Trophoblast cell (in vitro differentiated cells and primary cell): ENCODE data around the gene ALKBH7.
"Not testable (repeated sequence)": the region's sequence is repeated elsewhere in the genome, so short reads cannot be mapped to it uniquely, and the experiment has no call there.

Experiments used
- DNase-seq, 2 donors: peaks; one replicate each; pipeline ENCODE4 v3.0.0-alpha.2; 2016
- H2AFZ ChIP-seq: 2 replicates; pipeline ENCODE4 v1.6.1; 2013; ENCODE audit warnings: low read length, moderate library complexity, mild to moderate bottlenecking; ENCODE audit not compliant: insufficient read depth, poor library complexity
- H2AK5ac ChIP-seq: 2 replicates; pipeline ENCODE4 v1.6.1; 2013; ENCODE audit warnings: mild to moderate bottlenecking, low read length
- H2BK120ac ChIP-seq: 2 replicates; pipeline ENCODE4 v1.6.1; 2013; ENCODE audit warnings: low read length, mild to moderate bottlenecking, moderate library complexity; ENCODE audit not compliant: insufficient read depth, poor library complexity
- H2BK12ac ChIP-seq: 2 replicates; pipeline ENCODE4 v1.6.1; 2013; ENCODE audit warnings: mild to moderate bottlenecking, low read length, moderate library complexity
- H2BK5ac ChIP-seq: 2 replicates; pipeline ENCODE4 v1.6.1; 2013; ENCODE audit warnings: low read length, low read depth, moderate library complexity, mild to moderate bottlenecking; ENCODE audit not compliant: poor library complexity
- H3K14ac ChIP-seq: 2 replicates; pipeline ENCODE4 v1.6.1; 2013; ENCODE audit warnings: mild to moderate bottlenecking, low read length
- H3K18ac ChIP-seq: 2 replicates; pipeline ENCODE4 v1.6.1; 2013; ENCODE audit warnings: mild to moderate bottlenecking, low read length
- H3K23ac ChIP-seq: 2 replicates; pipeline ENCODE4 v1.6.1; 2013; ENCODE audit warnings: low read length
- H3K27ac ChIP-seq: 2 replicates; pipeline ENCODE4 v1.5.1; 2013; ENCODE audit warnings: low read depth, mild to moderate bottlenecking, inconsistent platforms, low read length, moderate library complexity
- H3K27me3 ChIP-seq: 2 replicates; pipeline ENCODE4 v1.6.1; 2013; ENCODE audit warnings: inconsistent platforms, mild to moderate bottlenecking, low read length, moderate library complexity; ENCODE audit not compliant: insufficient read depth
- H3K36me3 ChIP-seq, 2 experiments: 1 replicate in 1 of 2; 2 replicates in 1 of 2; pipeline ENCODE4 v1.6.1; 2013; ENCODE audit warnings: low read length in 2 of 2, mild to moderate bottlenecking in 2 of 2, moderate library complexity in 1 of 2; ENCODE audit not compliant: insufficient read depth in 2 of 2, control insufficient read depth in 1 of 2
- H3K4ac ChIP-seq: 2 replicates; pipeline ENCODE4 v1.6.1; 2013; ENCODE audit warnings: low read depth, mild to moderate bottlenecking, low read length, moderate library complexity
- H3K4me1 ChIP-seq, 2 experiments: 1 replicate in 1 of 2; 2 replicates in 1 of 2; pipeline ENCODE4 v1.6.1; 2013; ENCODE audit warnings: low read length in 2 of 2, mild to moderate bottlenecking in 2 of 2, moderate library complexity in 1 of 2; ENCODE audit not compliant: insufficient read depth in 2 of 2, control insufficient read depth in 1 of 2
- H3K4me2 ChIP-seq: 2 replicates; pipeline ENCODE4 v1.6.1; 2013; ENCODE audit warnings: inconsistent platforms, mild to moderate bottlenecking, low read length, moderate library complexity
- H3K4me3 ChIP-seq: 2 replicates; pipeline ENCODE4 v1.5.1; 2013; ENCODE audit warnings: mild to moderate bottlenecking, low read depth, low read length, inconsistent platforms
- H3K79me1 ChIP-seq: one replicate; pipeline ENCODE4 v1.6.1; 2013; ENCODE audit warnings: low read length
- H3K79me2 ChIP-seq: 2 replicates; pipeline ENCODE4 v1.6.1; 2013; ENCODE audit warnings: low read length, mild to moderate bottlenecking; ENCODE audit not compliant: control insufficient read depth, insufficient read depth, poor library complexity
- H3K9ac ChIP-seq: 2 replicates; pipeline ENCODE4 v1.6.1; 2013; ENCODE audit warnings: mild to moderate bottlenecking, low read length
- H3K9me3 ChIP-seq: 2 replicates; pipeline ENCODE4 v1.6.1; 2013; ENCODE audit warnings: low read depth, mild to moderate bottlenecking, control low read depth, inconsistent platforms, low read length; ENCODE audit not compliant: insufficient read depth
- H4K12ac ChIP-seq: 2 replicates; pipeline ENCODE4 v1.6.1; 2013; ENCODE audit warnings: low read depth, mild to moderate bottlenecking, low read length, moderate library complexity
- H4K8ac ChIP-seq: 2 replicates; pipeline ENCODE4 v1.6.1; 2013; ENCODE audit warnings: low read depth, mild to moderate bottlenecking, low read length, moderate library complexity
- H4K91ac ChIP-seq: one replicate; pipeline ENCODE4 v1.6.1; 2013; ENCODE audit warnings: low read depth, mild to moderate bottlenecking, low read length, moderate library complexity
- WGBS: extraction: QIAGEN DNeasy Blood & Tissue Kit; methylation state at CpG from one replicate; pipeline ENCODE4 v1.1.7; 2013; ENCODE audit warnings: missing lambda C conversion rate; ENCODE audit not compliant: insufficient read length, insufficient coverage; ENCODE audit errors: extremely low coverage; 5-methylcytosine and 5-hydroxymethylcytosine counted together

The ALKBH7 gene

GRCh38 chr19:6349271-6349670 is 23.3 kb upstream of the ALKBH7 start:
- not testable (repeated sequence) for H2AFZ ChIP-seq, H3K14ac ChIP-seq, H4K8ac ChIP-seq, H3K36me3 ChIP-seq, H3K27ac ChIP-seq, H4K12ac ChIP-seq, H3K27me3 ChIP-seq, H2BK12ac ChIP-seq, H3K9me3 ChIP-seq, H2AK5ac ChIP-seq, H2BK5ac ChIP-seq, H3K9ac ChIP-seq, H3K79me2 ChIP-seq, H3K4me2 ChIP-seq, H3K18ac ChIP-seq, H3K79me1 ChIP-seq, H4K91ac ChIP-seq, H3K4me1 ChIP-seq, H2BK120ac ChIP-seq, H3K4me3 ChIP-seq, H3K23ac ChIP-seq, H3K4ac ChIP-seq, DNase-seq
- WGBS, result no CpG with 5 or more reads among the region's 2 CpGs

DNA sequence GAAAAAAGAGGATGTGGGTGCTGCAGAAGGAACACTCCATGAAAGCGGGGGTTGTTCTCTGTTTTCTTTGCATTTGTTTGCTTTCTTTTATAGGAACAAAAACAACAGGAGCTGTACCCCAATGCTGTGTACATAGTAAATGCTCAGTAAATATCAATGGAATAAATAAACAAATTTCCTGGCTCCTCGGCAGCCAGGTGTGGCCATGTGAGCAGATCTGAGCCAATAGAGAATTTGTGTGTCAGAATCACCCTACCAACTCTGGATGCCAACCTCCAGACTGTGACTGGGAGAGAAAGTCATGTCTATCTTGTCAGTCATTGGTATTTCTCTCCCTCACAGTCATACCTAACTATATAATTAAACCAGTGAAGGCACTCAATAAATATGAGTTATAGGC is 21.9 kb upstream of the ALKBH7 start:
- Histone ChIP-seq H3K18ac (no peak overlapping the region), H3K23ac (no peak overlapping the region), H3K4ac (no peak overlapping the region), H3K4me3 (no peak overlapping the region), H3K4me2 (no peak overlapping the region), H3K14ac (no peak overlapping the region), H4K91ac (no peak overlapping the region), H2BK5ac (no peak overlapping the region), H2BK120ac (no peak overlapping the region), H3K27ac (no peak overlapping the region), H3K9ac (no peak overlapping the region), H2AFZ (no peak overlapping the region), H3K27me3 (no peaks in the 10 kb centered on the region), H3K79me2 (no peaks in the 10 kb centered on the region), H4K12ac (no peak overlapping the region), H3K9me3 (no peaks in the 10 kb centered on the region), H3K4me1 (no peaks in the 10 kb centered on the region), H3K36me3 (no peaks in the 10 kb centered on the region), H4K8ac (no peak overlapping the region), H3K79me1 (no peaks in the 10 kb centered on the region), H2AK5ac (no peak overlapping the region), H2BK12ac (no peak overlapping the region)
- no CpG with 5 or more reads among the region's 2 CpGs for WGBS
- DNase-seq, result no peak

GRCh38 chr19:6352381-6353165 is 20.0 kb upstream of the ALKBH7 start:
- Histone ChIP-seq H2AK5ac (no peak overlapping the region), H2BK12ac (no peak overlapping the region), H3K23ac (no peak overlapping the region), H3K36me3 (no peaks in the 10 kb centered on the region), H3K14ac (no peak overlapping the region), H4K91ac (no peak overlapping the region), H3K4me1 (no peaks in the 10 kb centered on the region), H3K4me3 (no peak overlapping the region), H3K9ac (no peak overlapping the region), H3K79me1 (no peaks in the 10 kb centered on the region), H3K27me3 (no peaks in the 10 kb centered on the region), H3K18ac (no peak overlapping the region), H4K8ac (no peak overlapping the region), H3K9me3 (peaks cover 2% of the 10 kb centered on the region), H3K27ac (no peak overlapping the region), H3K4ac (no peak overlapping the region), H3K4me2 (no peak overlapping the region), H4K12ac (no peak overlapping the region), H3K79me2 (no peaks in the 10 kb centered on the region), H2BK120ac (no peak overlapping the region), H2AFZ (no peak overlapping the region), H2BK5ac (no peak overlapping the region)
- peak; percentile 61 to 92 for DNase-seq
- no CpG with 5 or more reads among the region's 2 CpGs for WGBS

- H3K14ac ChIP-seq, result no peak overlapping the region
- H3K27ac ChIP-seq, result no peak overlapping the region
- no peak overlapping the region for H3K4me3 ChIP-seq
- no peak overlapping the region for H2BK120ac ChIP-seq
- no peak overlapping the region for H4K8ac ChIP-seq
- peaks cover 2% of the 10 kb centered on the region for H3K9me3 ChIP-seq
- no peak overlapping the region for H2BK12ac ChIP-seq
- no peak overlapping the region for H3K23ac ChIP-seq
- no peak overlapping the region for H2AK5ac ChIP-seq
- H3K18ac ChIP-seq, result no peak overlapping the region
- no peak overlapping the region for H3K9ac ChIP-seq
- no peak overlapping the region for H4K12ac ChIP-seq
- H3K4ac ChIP-seq, result no peak overlapping the region
- H4K91ac ChIP-seq, result no peak overlapping the region
- H3K79me1 ChIP-seq, result no peaks in the 10 kb centered on the region
- DNase-seq, result no peak
- no peak overlapping the region for H2AFZ ChIP-seq
- H2BK5ac ChIP-seq, result no peak overlapping the region
- no peak overlapping the region for H3K4me2 ChIP-seq
- H3K4me1 ChIP-seq, result peaks cover 0 to 3% of the 10 kb centered on the region in 2 experiments
- WGBS, result no CpG with 5 or more reads among the region's 4 CpGs
- H3K27me3 ChIP-seq, result no peaks in the 10 kb centered on the region
- H3K36me3 ChIP-seq, result no peaks in the 10 kb centered on the region
- H3K79me2 ChIP-seq, result no peaks in the 10 kb centered on the region
Observed at GRCh38 chr19:6354098-6354674, 18.4 kb upstream of the ALKBH7 start.
